ENCODE measurements around the gene OR10P1.
A peak's percentile ranks its signal among the peaks of the same experiment; 100 is the strongest.
"Not testable (repeated sequence)": the region's sequence is repeated elsewhere in the genome, so short reads cannot be mapped to it uniquely, and the experiment has no call there.

OR10P1 gene

GRCh38 chr12:55636853-55637252, at the start of gene OR10P1:
OR10P1 (plus strand) TSS chr12:55636892; CDS start chr12:55636892, 0 bp downstream.
- FAIRE-seq: no peak

GRCh38 chr12:55590152-55590551, 46.5 kb upstream of the OR10P1 start:
- not testable (repeated sequence) for FAIRE-seq

- no peak for FAIRE-seq
These were observed 28.7 kb upstream of the OR10P1 start for GRCh38 chr12:55607821-55608594.

GRCh38 chr12:55610598-55610997, 26.1 kb upstream of the OR10P1 start:
- FAIRE-seq: no peak

- no peak for FAIRE-seq
These were observed 24.0 kb upstream of the OR10P1 start for GRCh38 chr12:55612646-55613045.

GRCh38 chr12:55614764-55615163, 21.9 kb upstream of the OR10P1 start:
- no peak for FAIRE-seq

GRCh38 chr12:55619354-55620138, 17.1 kb upstream of the OR10P1 start:
- peak; percentile 99 for FAIRE-seq

- no peak for FAIRE-seq
These were observed 12.6 kb upstream of the OR10P1 start for GRCh38 chr12:55624056-55624455.

GRCh38 chr12:55626154-55626553, 10.5 kb upstream of the OR10P1 start:
- no peak for FAIRE-seq

- FAIRE-seq: no peak
These were observed 7.4 kb upstream of the OR10P1 start for GRCh38 chr12:55629058-55629841.

GRCh38 chr12:55631056-55631455, 5.6 kb upstream of the OR10P1 start:
- FAIRE-seq: no peak

GRCh38 chr12:55631733-55632132, 5.0 kb upstream of the OR10P1 start:
- FAIRE-seq: no peak

- FAIRE-seq: no peak
These were observed 3.5 kb upstream of the OR10P1 start for GRCh38 chr12:55633151-55633550.

GRCh38 chr12:55636116-55636655, 506 bp upstream of the OR10P1 start:
- FAIRE-seq: no peak

- FAIRE-seq: no peak
These were observed 775 bp downstream of the OR10P1 start for GRCh38 chr12:55637467-55637866.

GRCh38 chr12:55641595-55641994, 4.9 kb downstream of the OR10P1 start:
- no peak for FAIRE-seq

GRCh38 chr12:55642267-55642666, 5.6 kb downstream of the OR10P1 start:
- no peak for FAIRE-seq

GRCh38 chr12:55642669-55643068, 6.0 kb downstream of the OR10P1 start:
- FAIRE-seq: no peak

- no peak for FAIRE-seq
These were observed 7.9 kb downstream of the OR10P1 start for GRCh38 chr12:55644591-55644990.

GRCh38 chr12:55647027-55647426, 10.3 kb downstream of the OR10P1 start:
- no peak for FAIRE-seq

GRCh38 chr12:55650620-55651298, 14.1 kb downstream of the OR10P1 start:
- FAIRE-seq: not testable (repeated sequence)

- no peak for FAIRE-seq
These were observed 14.6 kb downstream of the OR10P1 start for GRCh38 chr12:55651299-55651683.

All from G401.6 (cell line).